ENCODE measurements around the gene CTRB1. TPM values are rescaled to one million over a fixed set of nuclear protein-coding genes. Genes with fewer than 3 reads are reported as not detected.

CTRB1 gene
- total and polyA plus RNA-seq, 2 of the 13 experiments (the other 11 are each of a cell fraction or from before 2014, with no cell fraction given): not detected

- no peak overlapping the region for H3K27ac ChIP-seq (ENCODE audit: extremely low read length, insufficient read depth, low read length)
- ATAC-seq (no peak), FAIRE-seq (no peak), DNase-seq (ENCODE audit: low spot score) (no peak)
- H3K9me3 ChIP-seq (ENCODE audit: low read length): no peaks in the 10 kb centered on the region
- H3K27me3 ChIP-seq (ENCODE audit: control insufficient read depth in 1 of 2, insufficient read depth in 2 of 2, low read length in 2 of 2): peaks cover 7 to 40% of the 10 kb centered on the region in 2 experiments; a peak in 3 of 5 replicates
- peak overlapping the region in 1 of 3 experiments; percentile 60; a peak in 1 of 6 replicates for H3K4me3 ChIP-seq (replicated peaks in 1 of 3; ENCODE audit: insufficient read depth in 1 of 3, low read depth in 2 of 3, low read length in 3 of 3)
- ChIA-PET CTCF (ENCODE audit: low intra/inter-chr PET ratio, low total read pairs) (no interaction called here), POLR2A (interaction anchor here (1.3 kb wide), 1 partner anchor 26 kb away, joined by 3 read pairs; no protein-coding TSS in a partner anchor)
- H2AFZ ChIP-seq (ENCODE audit: low read length): no peak overlapping the region
- no peaks in the 10 kb centered on the region for H3K36me3 ChIP-seq (replicated peaks in 1 of 2; ENCODE audit: control insufficient read depth in 1 of 2, insufficient read depth in 2 of 2, low read length in 2 of 2)
- no peaks in the 10 kb centered on the region for H3K79me2 ChIP-seq (ENCODE audit: insufficient read depth, low read length)
- peak overlapping the region; percentile 78; the same call in 1 of the 2 replicates for H3K4me2 ChIP-seq (ENCODE audit: low read depth, low read length)
- intact Hi-C loops (cut with micrococcal nuclease; ENCODE audit: unreplicated experiment): no loop called here
- H4K20me1 ChIP-seq (ENCODE audit: insufficient read depth, low read length): no peaks in the 10 kb centered on the region
- TF ChIP-seq THRA (CRISPR knock-in tag; IDR thresholded peaks at IDR 0.05; ENCODE audit: borderline replicate concordance) (no peak), ZNF770 (CRISPR knock-in tag; IDR thresholded peaks at IDR 0.05) (0 out of 2 replicates have a peak, but pooled peaks have one; percentile 26)
- H3K9ac ChIP-seq (ENCODE audit: insufficient read depth, low read depth, low read length): no peak overlapping the region
- no TSS peak for BruUV-seq (replicated peaks)
- WGBS (ENCODE audit: low lambda C conversion rate): 52% methylated on average over 5 of the region's 5 CpGs
- in situ Hi-C loops (cut with HindIII; ENCODE audit: extremely low pct_ligation_motif_present, low pct_unique_long_range_greater_than_20kb): no loop called here
- peaks cover 69% of the 10 kb centered on the region for H3K4me1 ChIP-seq (ENCODE audit: insufficient read depth, low read length)
These were observed 1.1 kb downstream of the CTRB1 start for GRCh38 chr16:75219838-75220237.

GRCh38 chr16:75222271-75222783, 3.5 kb downstream of the CTRB1 start:
- Histone ChIP-seq H3K27ac (ENCODE audit: extremely low read length, insufficient read depth, low read length) (no peak overlapping the region), H3K4me3 (replicated peaks in 1 of 3; ENCODE audit: insufficient read depth in 1 of 3, low read depth in 2 of 3, low read length in 3 of 3) (peak overlapping the region in 1 of 3 experiments; percentile 46; a peak in 3 of 6 replicates), H3K79me2 (ENCODE audit: insufficient read depth, low read length) (no peaks in the 10 kb centered on the region), H4K20me1 (ENCODE audit: insufficient read depth, low read length) (no peaks in the 10 kb centered on the region), H3K9ac (ENCODE audit: insufficient read depth, low read depth, low read length) (no peak overlapping the region; the same call in 1 of the 2 replicates), H3K9me3 (ENCODE audit: low read length) (no peaks in the 10 kb centered on the region), H3K4me1 (ENCODE audit: insufficient read depth, low read length) (peaks cover 51% of the 10 kb centered on the region), H2AFZ (ENCODE audit: low read length) (no peak overlapping the region), H3K4me2 (ENCODE audit: low read depth, low read length) (peak overlapping the region; percentile 71), H3K27me3 (ENCODE audit: control insufficient read depth in 1 of 2, insufficient read depth in 2 of 2, low read length in 2 of 2) (peaks cover 11 to 39% of the 10 kb centered on the region in 2 experiments), H3K36me3 (replicated peaks in 1 of 2; ENCODE audit: control insufficient read depth in 1 of 2, insufficient read depth in 2 of 2, low read length in 2 of 2) (no peaks in the 10 kb centered on the region)
- no peak for DNase-seq (ENCODE audit: low spot score)
- BruUV-seq (replicated peaks): no TSS peak
- CTCF ChIA-PET (ENCODE audit: low intra/inter-chr PET ratio, low total read pairs): no interaction called here
- intact Hi-C loops (cut with micrococcal nuclease; ENCODE audit: unreplicated experiment) (no loop called here), in situ Hi-C loops (cut with HindIII; ENCODE audit: extremely low pct_ligation_motif_present, low pct_unique_long_range_greater_than_20kb) (no loop called here)
- WGBS (ENCODE audit: low lambda C conversion rate): 35% methylated on average over 15 of the region's 16 CpGs
- POLR2A ChIA-PET: no interaction called here
- no peak for ATAC-seq
- FAIRE-seq: no peak
- TF ChIP-seq ZNF615 (CRISPR knock-in tag; IDR thresholded peaks at IDR 0.05; ENCODE audit: borderline replicate concordance) (no peak), POLR2AphosphoS2 (IDR thresholded peaks at IDR 0.05; ENCODE audit: low read depth, low read length) (no peak), ZFX (CRISPR knock-in tag; IDR thresholded peaks at IDR 0.05; ENCODE audit: low read depth) (peak; percentile 43; the same call in 1 of the 2 replicates), ERF (CRISPR knock-in tag; IDR thresholded peaks at IDR 0.05) (no peak), BCL6 (CRISPR knock-in tag; IDR thresholded peaks at IDR 0.05) (no peak), MAX (IDR thresholded peaks at IDR 0.05) (peak; percentile 59), HNRNPL (IDR thresholded peaks at IDR 0.05; ENCODE audit: low read depth, low read length) (0 out of 2 replicates have a peak, but pooled peaks have one; percentile 3), ISL2 (CRISPR knock-in tag; IDR thresholded peaks at IDR 0.05) (no peak), HNF4A (CRISPR knock-in tag; IDR thresholded peaks at IDR 0.05) (peak; percentile 9; the same call in 1 of the 2 replicates), NFYC (CRISPR knock-in tag; IDR thresholded peaks at IDR 0.05) (no peak), NRL (CRISPR knock-in tag; IDR thresholded peaks at IDR 0.05; ENCODE audit: borderline replicate concordance) (peak; percentile 67; the same call in 1 of the 2 replicates), SIN3B (IDR thresholded peaks at IDR 0.05; ENCODE audit: low read length) (no peak)
